H1 (cell line): ENCODE measurements around the gene HIVEP2.

Source experiments
- CBX5 ChIP-seq: fragments of 300-800, 300-1000 bp; sonication (generic); IDR thresholded peaks from 2 replicates; pipeline ENCODE4 v1.7.1; 2016; ENCODE audit warnings: antibody characterized with exemption, low read length, low read depth
- CBX8 ChIP-seq: fragments of 300-800, 300-1000 bp; sonication (generic); IDR thresholded peaks from 2 replicates; pipeline ENCODE4 v1.7.1; 2016; ENCODE audit warnings: low read depth, low read length, borderline replicate concordance
- GABPA ChIP-seq: IDR thresholded peaks from 2 replicates; pipeline ENCODE4 v1.6.1; 2011; ENCODE audit warnings: mild to moderate bottlenecking, low read length, moderate library complexity, borderline replicate concordance; ENCODE audit not compliant: insufficient read depth
- JUND ChIP-seq: IDR thresholded peaks from 2 replicates; pipeline ENCODE4 v1.6.1; 2011; ENCODE audit warnings: mild to moderate bottlenecking, improper control_type of control experiment, low read length
- POLR2AphosphoS5 ChIP-seq: IDR thresholded peaks from 2 replicates; pipeline ENCODE4 v1.6.1; 2011; ENCODE audit warnings: low read depth, low read length
- SIX5 ChIP-seq: IDR thresholded peaks from 2 replicates; pipeline ENCODE4 v1.6.1; 2011; ENCODE audit warnings: mild to moderate bottlenecking, low read depth, low read length
- SRF ChIP-seq: IDR thresholded peaks from 2 replicates; pipeline ENCODE4 v1.6.1; 2011; ENCODE audit warnings: mild to moderate bottlenecking, low read depth, low read length, moderate library complexity
- YY1 ChIP-seq: IDR thresholded peaks from 2 replicates; pipeline ENCODE4 v1.6.1; 2011; ENCODE audit warnings: low read depth, mild to moderate bottlenecking, low read length
- ZNF274 ChIP-seq: IDR thresholded peaks from 2 replicates; pipeline ENCODE4 v1.7.0; 2012; ENCODE audit warnings: low read length, borderline replicate concordance; ENCODE audit errors: extremely low read depth
- TF ChIP-seq, protein P1 (sequence below), 3 experiments: IDR thresholded peaks; 1 replicate in 2 of 3; 2 replicates in 1 of 3; pipeline versions ENCODE4 v1.5.1 to v1.6.1; 2011; ENCODE audit warnings: low read length in 3 of 3, mild to moderate bottlenecking in 3 of 3, inconsistent platforms in 2 of 3, low read depth in 1 of 3, moderate library complexity in 1 of 3; ENCODE audit not compliant: insufficient read depth in 1 of 3; ENCODE audit errors: control extremely low read depth in 1 of 3

DNA sequence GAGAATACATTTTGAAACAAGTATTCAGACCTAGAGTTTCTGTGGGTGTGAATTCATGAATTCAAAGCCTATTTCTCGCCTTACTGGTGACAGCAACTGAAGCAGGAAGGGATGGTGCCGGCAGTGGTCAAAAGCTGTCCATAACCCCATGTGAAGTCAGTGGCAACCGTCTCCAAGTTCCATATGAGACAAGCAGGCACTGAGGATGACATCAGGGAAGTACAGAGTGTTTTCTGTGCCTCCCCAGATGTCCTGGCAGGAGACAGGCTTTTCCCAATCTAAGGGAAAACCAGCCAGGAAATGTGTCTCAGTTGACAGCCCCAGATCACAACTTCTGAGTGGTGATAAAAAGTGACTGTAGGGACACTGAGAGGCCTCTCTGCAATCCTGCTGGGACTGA lies 66.6 kb downstream of the HIVEP2 start:
- TF ChIP-seq, protein P1, sequence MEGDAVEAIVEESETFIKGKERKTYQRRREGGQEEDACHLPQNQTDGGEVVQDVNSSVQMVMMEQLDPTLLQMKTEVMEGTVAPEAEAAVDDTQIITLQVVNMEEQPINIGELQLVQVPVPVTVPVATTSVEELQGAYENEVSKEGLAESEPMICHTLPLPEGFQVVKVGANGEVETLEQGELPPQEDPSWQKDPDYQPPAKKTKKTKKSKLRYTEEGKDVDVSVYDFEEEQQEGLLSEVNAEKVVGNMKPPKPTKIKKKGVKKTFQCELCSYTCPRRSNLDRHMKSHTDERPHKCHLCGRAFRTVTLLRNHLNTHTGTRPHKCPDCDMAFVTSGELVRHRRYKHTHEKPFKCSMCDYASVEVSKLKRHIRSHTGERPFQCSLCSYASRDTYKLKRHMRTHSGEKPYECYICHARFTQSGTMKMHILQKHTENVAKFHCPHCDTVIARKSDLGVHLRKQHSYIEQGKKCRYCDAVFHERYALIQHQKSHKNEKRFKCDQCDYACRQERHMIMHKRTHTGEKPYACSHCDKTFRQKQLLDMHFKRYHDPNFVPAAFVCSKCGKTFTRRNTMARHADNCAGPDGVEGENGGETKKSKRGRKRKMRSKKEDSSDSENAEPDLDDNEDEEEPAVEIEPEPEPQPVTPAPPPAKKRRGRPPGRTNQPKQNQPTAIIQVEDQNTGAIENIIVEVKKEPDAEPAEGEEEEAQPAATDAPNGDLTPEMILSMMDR (IDR thresholded peaks at IDR 0.05; ENCODE audit: control extremely low read depth in 1 of 3, insufficient read depth in 1 of 3, low read depth in 1 of 3, low read length in 3 of 3): no peak
- TF ChIP-seq ZNF274 (no peak), POLR2AphosphoS5 (no peak), SIX5 (no peak), JUND (no peak), CBX8 (no peak), CBX5 (no peak), GABPA (no peak), YY1 (no peak), SRF (no peak)
